ENCODE data around the gene NECTIN4.

GRCh38 chr1:161138431-161138830 is 49.1 kb upstream of the NECTIN4 start:
- TF ChIP-seq GABPA (IDR thresholded peaks at IDR 0.05; ENCODE audit: borderline replicate concordance, insufficient read depth, low read length), result no peak
- TF ChIP-seq TEAD4 (IDR thresholded peaks at IDR 0.05; ENCODE audit: low read depth, low read length), result no peak
- no peak for TF ChIP-seq CTCF (IDR thresholded peaks at IDR 0.05; ENCODE audit: control extremely low read depth in 1 of 3, insufficient read depth in 1 of 3, low read depth in 1 of 3, low read length in 3 of 3)
- no peak for TF ChIP-seq RNF2 (IDR thresholded peaks at IDR 0.05; ENCODE audit: borderline replicate concordance, low read depth, low read length, missing control alignments, poor library complexity, severe bottlenecking)
- TF ChIP-seq KDM1A (IDR thresholded peaks at IDR 0.05; ENCODE audit: borderline replicate concordance, low read length), result no peak
